ENCODE measurements around the gene C2CD4D.
"Not testable (repeated sequence)": the region's sequence is repeated elsewhere in the genome, so short reads cannot be mapped to it uniquely, and the experiment has no call there.

C2CD4D gene

DNA sequence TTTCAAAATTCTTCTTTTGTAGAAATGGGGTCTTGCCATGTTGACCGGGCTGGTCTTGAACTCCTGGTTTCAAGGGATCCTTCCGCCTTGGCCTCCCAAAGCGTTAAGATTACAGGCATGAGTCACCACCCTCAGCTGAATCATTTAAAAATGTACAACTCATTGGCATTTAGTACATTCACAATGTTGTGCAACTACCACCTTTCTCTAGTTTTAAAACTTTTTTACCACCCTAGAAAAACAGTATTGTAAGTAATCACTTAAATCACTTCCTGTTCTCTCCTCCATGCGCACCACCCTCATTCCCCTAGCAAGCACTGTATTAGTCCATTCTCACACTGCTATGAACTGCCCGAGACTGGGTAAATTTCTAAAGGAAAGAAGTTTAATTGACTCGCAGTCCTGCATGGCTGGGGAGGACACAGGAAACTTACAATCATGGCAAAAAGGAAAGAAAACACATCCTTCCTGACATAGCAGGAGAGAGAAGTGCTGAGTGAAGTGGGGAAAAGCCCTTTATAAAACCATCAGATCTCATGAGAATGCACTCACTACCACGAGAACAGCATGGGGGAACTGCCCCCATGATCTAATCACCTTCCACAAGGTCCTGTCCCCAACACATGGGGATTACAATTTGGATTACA is 28.3 kb upstream of the C2CD4D start:
- no peak for TF ChIP-seq ZNF274 (IDR thresholded peaks at IDR 0.05; ENCODE audit: low read depth, low read length)
- no peak overlapping the region for H3K4me3 ChIP-seq (ENCODE audit: low read length)

DNA sequence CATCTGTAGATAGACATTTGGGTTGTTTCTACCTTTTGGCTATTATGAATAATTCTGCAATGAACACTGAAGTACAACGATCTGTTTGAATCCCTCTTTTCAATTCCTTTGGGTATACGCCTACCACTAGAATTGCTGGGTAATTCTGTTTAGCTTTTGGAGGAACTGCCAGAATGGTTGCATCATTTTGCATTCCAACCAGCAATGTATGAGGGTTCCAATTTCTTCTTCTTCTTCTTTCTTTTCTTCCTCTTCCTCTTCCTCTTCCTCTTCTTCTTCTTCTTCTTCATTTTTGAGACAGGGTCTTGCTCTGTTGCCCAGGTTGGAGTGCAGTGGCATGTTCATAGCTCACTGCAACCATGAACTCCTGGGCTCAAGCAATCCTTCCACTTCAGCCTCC is 27.7 kb upstream of the C2CD4D start:
- no peak for TF ChIP-seq ZNF274 (IDR thresholded peaks at IDR 0.05; ENCODE audit: low read depth, low read length)
- no peak overlapping the region for H3K4me3 ChIP-seq (ENCODE audit: low read length)

DNA sequence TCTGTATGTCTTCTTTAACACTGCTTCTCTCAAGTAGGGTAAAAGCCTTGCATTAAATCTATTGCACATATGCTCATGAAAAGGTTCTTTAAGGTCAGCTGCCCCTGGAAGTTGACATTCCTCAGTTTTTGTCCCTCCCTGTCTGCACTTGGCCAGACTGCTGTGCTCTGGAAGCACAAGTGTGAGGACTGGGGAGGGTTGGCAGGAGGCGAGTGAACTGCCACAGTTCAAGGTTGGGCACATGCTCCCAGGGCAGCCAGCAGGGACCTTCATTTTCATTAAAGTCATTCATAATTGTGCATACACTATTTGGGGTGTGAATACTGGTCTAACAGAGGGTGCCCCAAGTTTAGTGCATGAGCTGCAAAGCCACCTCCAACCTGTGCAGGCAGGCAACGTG is 24.8 kb upstream of the C2CD4D start:
- no peak for TF ChIP-seq ZNF274 (IDR thresholded peaks at IDR 0.05; ENCODE audit: low read depth, low read length)
- H3K4me3 ChIP-seq (ENCODE audit: low read length), result no peak overlapping the region

DNA sequence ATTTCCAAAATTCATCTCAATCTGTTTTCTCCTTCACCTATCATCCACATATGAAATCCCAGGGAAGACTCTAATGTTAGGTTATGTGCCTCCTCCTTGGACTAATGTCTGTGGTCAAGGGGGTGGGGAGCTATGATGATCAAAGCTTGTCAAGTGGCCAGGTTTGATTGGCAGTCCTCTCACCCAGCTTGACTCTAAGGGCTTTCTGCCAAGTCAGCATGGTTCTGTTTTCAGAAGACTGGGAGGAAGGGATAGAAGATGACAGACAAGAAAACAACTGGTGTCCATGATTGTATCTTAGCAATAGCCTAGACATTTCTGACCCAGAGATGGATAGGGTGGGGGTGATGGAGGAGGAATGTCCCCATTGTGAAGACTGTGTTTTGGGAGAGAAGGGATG is 23.0 kb upstream of the C2CD4D start:
- no peak overlapping the region for H3K4me3 ChIP-seq (ENCODE audit: low read length)
- no peak for TF ChIP-seq ZNF274 (IDR thresholded peaks at IDR 0.05; ENCODE audit: low read depth, low read length)

DNA sequence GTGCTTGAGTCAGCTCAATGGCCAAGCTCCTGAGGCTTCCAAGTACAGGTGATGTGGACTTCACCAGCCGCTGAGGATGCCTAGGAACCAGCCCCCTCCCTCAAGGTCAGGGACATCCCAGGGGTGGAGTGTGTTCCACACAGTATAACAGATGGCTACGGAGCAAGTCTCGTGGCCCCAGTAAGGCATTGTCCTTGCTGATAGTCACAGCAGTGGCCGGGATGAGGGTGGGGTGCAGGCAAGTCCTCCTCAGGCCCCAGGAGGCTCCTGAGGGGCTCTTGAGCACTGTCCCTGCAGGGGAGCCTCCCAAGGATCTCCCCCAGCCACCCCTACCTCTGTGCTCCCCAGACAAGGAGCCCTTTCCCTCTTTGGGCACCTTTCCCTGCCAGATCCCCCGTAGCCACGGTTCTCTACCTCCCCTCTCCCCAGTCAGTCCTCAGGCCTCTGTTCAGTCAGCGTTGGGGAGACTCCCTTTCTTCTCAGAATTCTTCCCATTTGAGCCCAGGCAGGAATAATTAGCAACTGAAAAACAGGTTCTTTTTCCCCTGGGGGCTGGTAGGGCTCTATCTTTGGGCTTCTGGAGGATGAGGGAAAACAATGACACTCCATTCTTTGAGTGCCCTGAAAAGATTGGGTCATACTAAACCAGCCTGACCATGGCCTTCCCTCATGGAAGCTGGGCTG is 21.0 kb upstream of the C2CD4D start:
- TF ChIP-seq ZNF274 (IDR thresholded peaks at IDR 0.05; ENCODE audit: low read depth, low read length), result no peak
- no peak overlapping the region for H3K4me3 ChIP-seq (ENCODE audit: low read length)

DNA sequence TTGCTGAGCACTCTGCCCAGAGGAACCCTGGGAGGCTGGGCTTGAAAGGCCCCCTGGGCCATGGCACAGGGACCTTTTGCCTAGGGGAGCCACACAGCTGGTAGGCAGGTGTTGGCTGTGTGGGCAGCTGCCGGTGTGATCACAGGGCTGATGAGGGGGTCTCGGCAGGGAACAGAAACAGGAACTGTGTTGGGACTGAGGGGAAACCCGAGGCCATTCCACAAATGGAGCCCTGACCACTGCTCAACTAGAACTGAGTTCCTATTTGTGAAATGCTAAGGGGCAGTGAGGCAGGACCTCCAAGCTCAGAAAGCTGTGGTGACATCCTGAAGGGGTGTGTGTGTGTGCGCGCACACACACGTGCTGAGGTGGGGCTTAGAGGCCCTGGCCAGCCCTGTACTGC is 20.3 kb upstream of the C2CD4D start:
- no peak overlapping the region for H3K4me3 ChIP-seq (ENCODE audit: low read length)
- no peak for TF ChIP-seq ZNF274 (IDR thresholded peaks at IDR 0.05; ENCODE audit: low read depth, low read length)

DNA sequence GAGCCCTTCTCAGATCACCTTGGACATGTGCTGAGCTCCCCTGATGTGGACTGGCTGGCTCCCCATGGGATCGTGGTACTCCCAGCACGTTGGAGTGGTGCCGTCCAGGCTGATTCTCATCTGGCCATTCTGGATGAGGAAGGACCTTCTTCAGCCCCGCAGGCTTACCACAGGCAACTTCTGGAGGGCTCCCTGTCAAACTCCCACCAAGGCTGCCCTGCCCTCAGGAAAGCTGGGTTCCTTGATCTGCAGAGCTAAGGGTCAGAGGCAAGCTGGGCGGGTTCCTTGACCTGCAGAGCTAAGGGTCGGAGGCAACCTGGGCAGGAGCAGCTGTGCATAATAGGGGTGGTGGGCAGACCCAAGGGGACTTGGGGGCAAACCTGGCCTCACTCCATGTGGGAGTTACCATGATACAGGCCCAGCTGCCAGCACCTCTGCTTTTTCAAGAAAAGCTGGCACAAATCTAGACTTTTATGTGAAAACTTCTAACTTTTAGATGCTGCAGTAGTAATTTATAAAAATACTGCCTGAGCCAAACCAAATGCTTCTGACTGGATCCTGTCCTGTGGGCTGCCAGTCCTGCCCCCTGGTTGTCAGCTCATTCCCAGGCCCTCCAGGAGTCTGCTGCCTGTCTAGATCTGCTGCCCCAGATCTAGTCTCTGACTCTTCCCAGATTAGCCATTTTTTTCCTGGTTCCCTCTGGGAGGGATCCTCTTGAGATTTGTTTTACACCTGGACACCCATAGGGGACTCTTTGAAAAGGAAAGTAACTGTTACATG is 19.5 kb upstream of the C2CD4D start:
- TF ChIP-seq ZNF274 (IDR thresholded peaks at IDR 0.05; ENCODE audit: low read depth, low read length), result no peak
- no peak overlapping the region for H3K4me3 ChIP-seq (ENCODE audit: low read length)

DNA sequence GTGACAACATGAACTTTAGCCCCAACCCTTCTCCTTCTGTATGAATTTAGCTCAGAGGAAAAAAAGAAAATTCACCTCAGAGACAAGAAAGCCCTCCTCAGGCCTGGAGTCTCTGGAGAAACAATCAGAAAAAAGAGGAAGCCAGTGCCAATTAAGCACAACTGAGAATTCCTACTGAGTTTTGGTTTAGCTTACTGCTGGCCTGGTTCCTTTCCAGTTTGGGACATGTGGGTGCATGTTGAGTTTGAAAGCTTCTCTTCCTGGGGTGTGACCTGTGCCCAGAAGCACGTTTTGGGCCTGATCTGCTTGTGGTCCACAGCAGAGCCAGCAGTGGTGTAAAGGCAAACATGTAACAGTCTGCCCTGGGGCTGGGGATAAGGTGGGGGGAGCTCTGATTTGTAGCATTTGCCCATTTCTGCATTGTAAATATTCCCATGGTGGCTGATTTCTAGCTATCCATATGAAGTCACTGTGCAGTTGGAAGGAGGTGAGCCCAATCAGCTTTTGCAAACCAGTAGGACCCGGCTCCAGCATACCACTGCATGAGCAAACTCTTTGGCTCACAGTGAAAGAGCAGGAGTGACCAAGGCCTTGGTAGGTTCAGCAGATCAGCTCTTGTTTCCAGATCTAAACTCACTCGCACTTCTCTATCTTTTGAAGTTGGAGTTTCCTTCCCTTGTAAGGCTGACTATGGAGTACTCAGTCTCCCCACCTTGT is 18.6 kb upstream of the C2CD4D start:
- TF ChIP-seq ZNF274 (IDR thresholded peaks at IDR 0.05; ENCODE audit: low read depth, low read length), result no peak
- H3K4me3 ChIP-seq (ENCODE audit: low read length), result no peak overlapping the region

DNA sequence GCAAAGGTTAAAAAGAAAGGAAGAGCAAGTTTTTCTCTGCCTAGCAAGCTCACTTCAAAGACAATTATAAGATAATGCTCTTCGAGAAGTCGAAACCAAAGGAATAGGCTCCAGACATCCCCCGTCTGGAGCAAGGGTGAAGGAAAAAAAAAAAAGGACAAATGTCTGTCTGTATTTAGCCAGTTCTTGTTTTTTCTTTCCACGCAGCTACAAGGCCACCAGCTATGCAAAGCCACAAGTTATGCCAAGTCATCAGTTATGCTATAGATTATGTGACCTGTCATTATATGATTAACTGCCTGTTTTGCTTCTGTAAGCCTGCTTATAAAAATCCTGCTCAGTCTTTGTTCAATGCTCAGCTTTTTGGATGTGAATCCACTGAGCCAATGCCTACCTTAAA is 16.3 kb upstream of the C2CD4D start:
- H3K4me3 ChIP-seq (ENCODE audit: low read length), result no peak overlapping the region
- TF ChIP-seq ZNF274 (IDR thresholded peaks at IDR 0.05; ENCODE audit: low read depth, low read length), result no peak

DNA sequence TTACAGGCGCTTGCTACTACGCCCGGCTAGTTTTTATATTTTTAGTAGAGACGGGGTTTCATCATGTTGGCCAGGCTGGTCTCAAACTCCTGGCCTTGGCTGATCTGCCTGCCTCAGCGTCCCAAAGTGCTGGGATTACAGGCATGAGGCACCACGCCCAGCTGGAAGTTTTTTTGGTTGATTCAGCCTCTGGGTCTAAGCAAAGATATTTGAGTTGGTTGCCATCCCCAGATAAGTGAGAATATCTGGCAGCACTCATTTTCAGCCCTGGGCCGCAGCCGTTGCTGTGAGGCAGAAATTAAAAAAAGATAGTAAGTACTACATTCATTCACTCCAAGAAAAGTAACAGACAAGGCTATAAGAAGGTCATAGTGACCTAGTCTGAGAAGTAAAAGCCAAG is 15.9 kb upstream of the C2CD4D start:
- not testable (repeated sequence) for H3K4me3 ChIP-seq (ENCODE audit: low read length)

DNA sequence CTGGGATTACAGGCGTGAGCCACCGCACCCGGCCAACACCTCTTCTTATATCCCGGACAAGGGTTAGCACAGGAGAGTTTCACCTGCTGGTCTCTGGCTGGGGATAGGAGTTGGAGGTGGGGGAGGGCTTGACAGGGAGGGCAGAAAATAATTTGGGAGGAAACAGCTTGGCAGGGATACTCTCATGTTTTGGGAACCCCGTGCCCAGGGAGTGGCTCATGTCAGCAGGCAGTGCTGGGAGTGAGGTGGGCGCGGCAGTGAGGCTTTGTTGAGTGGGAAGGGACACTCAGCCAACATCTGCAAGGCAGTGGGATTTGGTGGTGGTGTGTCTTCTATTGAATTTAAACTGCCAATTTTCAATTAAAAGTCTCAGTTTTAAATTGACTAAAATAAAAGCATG is 15.0 kb upstream of the C2CD4D start:
- TF ChIP-seq ZNF274 (IDR thresholded peaks at IDR 0.05; ENCODE audit: low read depth, low read length), result no peak
- no peak overlapping the region for H3K4me3 ChIP-seq (ENCODE audit: low read length)

DNA sequence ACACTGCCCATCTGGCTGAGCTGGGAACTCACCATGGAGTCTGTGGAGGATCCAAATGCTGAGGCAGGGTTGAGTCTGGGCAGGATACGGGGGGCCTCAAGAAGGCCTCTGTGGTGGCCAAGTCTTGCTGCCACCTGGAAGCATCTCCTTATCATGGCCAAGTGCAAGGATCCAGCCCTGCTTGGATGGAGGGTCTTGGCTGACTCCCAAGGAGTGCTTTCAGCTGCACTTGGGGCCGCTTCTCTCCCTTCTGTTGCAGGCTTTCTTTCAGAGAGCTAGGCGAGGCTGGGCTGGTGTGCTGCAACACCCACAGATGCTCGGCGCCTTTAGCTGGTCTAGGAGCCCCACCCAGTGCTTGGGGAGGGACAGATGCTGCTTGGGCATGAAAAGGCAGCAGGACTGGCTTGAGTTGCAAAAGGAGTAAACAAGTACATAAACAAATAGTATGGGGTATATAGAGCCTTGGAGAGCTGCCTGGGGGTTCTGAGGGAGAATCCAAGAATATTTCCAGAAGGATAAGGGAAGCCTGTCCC is 13.9 kb upstream of the C2CD4D start, which contains the start of gene THEM5:
THEM5 (minus strand) TSS at position 302 of the 533 bp plus-strand sequence; CDS start at position 155, 147 bp downstream.
- no peak within 1 kb of the TSS for H3K4me3 ChIP-seq (ENCODE audit: low read length)
- no peak for TF ChIP-seq ZNF274 (IDR thresholded peaks at IDR 0.05; ENCODE audit: low read depth, low read length)

DNA sequence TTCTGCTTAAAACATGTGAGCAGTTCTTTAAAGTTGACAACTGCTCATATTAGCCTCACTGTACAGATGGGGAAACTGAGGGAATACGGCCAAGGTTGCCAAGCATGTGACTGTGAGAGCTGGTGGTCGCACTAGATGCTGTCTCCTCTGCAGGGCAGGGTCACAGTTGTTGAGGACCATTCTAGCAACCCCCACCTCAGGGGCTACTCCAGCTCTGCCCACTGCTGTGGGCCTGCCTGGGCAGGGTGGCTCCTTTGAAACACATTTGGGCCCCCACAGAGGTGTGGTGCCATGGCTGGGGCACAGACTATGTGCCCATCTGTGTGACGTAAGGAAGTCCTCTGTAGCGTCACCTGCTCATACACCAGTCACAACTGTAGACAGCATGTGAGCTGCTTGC is 13.1 kb upstream of the C2CD4D start:
- no peak for TF ChIP-seq ZNF274 (IDR thresholded peaks at IDR 0.05; ENCODE audit: low read depth, low read length)
- no peak overlapping the region for H3K4me3 ChIP-seq (ENCODE audit: low read length)

DNA sequence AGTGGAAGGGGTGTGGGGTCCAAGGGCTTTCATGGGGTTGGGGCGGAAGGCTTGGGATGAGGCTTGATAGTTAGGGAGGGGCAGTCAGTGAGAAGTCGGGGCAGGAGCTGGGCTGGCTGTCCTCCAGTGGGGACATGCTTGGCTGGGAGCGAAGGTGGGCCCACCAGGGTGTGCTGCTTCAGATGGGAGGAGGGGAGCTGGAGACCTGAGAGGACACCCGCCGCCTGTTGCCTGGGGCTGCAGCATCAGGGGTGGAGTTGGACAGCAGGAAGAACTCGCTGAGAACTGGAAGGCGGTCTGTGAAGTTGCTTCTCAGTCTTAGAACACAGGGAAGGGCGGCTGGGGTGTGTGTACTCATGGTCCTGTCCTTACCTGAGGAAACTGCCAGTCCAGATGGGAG is 12.3 kb upstream of the C2CD4D start:
- H3K4me3 ChIP-seq (ENCODE audit: low read length), result no peak overlapping the region
- no peak for TF ChIP-seq ZNF274 (IDR thresholded peaks at IDR 0.05; ENCODE audit: low read depth, low read length)
